Activated CD4-positive, CD25-positive, alpha-beta regulatory T cell (primary cell): ENCODE results near the gene RPS21.

ENCODE experiments used
- DNase-seq, 4 experiments: peaks; one replicate each; lab custom pipeline; 2025; lab: John Stamatoyannopoulos, UW

The RPS21 gene

DNA sequence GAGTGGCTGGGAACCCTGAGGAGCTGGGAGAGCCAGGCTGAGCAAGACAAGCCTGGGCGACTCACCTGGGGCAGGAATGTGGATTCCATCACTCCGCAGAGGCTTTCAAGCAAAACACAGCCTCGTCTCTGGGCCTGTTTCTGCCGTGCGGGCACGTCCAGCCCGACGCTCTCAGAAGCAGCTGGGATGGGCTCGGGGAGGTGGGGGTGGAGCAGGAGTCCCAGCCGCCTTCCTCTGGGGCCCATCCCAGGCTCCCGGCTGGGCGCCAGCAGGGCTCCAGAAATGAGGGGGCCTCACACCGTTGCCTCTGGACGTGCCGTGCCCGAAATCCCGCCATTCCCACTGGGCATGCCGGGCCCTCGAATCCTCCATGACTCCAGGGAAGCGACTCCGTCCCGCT is 8.7 kb upstream of the RPS21 start:
- no peak for DNase-seq

DNA sequence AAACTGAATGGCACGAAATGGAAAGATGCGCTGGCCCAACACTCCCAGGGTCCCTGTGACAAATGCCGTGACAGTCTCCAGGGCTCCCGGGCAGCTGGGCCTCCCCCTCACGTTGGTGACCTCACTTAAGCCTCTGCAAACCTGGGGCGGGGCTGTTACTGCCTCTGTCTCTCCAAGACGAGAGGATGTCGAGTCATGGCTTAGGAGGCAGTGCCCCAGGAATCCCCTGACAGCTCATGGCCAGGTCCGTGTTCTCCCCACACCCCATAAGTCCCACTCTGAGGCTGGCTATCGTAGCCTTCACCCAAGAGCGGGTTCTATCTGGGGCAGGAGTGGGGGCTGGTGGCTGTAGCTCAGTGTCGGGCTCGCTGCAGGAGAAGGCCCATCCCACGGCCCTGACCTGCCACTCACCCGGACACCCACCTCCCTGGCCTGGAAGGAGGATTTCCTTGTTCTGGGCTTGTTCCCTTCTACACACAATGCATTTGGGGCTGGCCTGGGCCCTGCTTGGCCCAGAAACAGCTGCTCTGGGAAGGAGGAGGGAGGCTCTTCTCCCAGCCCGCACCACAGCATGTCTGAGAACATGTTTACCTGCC is 5.6 kb upstream of the RPS21 start:
- DNase-seq, result no peak

DNA sequence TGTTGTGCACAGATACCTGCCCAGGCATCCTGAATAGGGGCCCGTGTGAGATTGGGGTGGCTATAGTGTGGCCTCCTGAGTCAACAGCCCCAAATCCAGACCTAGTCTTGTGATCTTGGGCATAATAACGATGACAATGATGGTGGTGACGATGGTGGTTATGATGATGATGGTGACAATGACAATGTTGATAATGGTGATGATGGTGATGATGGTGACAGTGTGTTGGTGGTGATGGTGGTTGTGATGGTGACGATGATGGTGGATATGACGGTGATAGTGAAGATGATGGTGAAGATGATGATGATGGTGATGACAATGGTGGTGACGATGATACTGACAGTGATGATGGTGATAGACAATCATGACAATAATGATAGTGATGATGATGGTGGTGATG is 5.1 kb upstream of the RPS21 start:
- DNase-seq, result no peak

DNA sequence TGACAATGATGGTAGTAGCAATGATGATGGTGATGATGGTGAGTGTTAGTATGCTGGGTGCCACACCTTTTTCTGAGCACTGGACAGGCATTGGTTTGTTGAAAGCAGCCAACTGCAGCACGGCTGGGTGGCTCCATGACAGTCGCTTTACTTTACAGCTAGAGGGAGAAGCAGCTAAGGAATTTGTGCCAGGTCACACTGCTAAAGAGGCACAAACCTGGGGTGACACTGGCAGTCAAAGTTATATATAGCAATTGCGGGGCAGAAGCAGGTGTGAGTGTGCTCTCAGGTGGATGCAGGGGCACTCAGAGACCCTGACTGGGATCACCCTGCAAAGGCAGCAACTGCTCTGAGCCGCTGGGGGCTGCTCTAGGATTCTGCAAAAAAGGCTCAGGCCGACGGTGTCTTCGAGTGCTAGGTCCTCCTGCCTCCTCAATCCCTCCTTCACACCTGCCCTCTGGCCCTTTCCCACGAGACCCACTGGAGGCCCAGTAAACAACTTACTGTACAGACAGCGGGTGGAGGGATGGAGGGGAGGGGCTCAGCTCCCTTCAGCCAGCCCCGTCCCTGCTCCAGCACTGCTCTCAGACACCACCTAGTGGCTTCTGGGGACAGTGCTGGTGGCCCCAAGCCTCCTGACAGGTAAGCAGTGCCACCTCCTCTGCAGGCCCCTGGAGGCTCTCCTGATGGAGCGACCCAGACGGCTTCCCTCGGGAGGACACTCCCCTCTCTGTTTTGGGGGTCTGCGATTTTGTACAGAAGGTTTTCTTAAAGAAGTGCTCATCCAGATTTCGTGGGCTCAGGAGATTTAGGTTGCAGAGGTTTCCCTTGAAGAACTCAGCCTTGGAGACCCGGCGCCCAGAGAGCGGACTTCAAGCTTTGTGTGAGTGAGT is 4.4 kb upstream of the RPS21 start:
- peak; percentile 41 to 61 (median 53) for DNase-seq

DNA sequence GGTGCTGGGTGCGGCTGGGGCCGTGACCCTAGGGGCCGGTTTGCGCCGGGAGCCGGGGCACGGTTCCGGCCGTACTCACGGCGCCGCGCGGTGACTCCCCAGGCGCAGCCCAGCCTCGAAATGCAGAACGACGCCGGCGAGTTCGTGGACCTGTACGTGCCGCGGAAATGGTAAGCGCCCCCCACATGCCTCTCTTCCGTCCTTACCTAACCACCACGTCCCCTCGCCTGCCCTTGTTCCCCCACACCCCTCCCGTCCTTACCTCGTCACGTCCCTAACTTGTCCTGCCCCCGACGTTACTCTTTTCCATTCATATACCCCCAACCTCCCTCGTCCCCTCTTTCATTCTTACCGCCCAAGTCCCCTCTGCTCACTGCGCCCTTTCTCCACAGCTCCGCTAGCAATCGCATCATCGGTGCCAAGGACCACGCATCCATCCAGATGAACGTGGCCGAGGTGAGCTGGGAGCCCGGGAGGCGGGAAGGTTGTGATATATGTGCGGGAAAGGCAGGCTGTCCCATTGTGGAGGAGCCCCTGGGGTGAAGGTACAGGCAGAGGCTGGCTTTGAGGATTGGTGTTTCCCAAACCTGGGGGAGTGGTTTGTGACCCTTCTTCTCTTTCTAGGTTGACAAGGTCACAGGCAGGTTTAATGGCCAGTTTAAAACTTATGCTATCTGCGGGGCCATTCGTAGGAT is 463 bp downstream of the RPS21 start:
- no peak for DNase-seq

DNA sequence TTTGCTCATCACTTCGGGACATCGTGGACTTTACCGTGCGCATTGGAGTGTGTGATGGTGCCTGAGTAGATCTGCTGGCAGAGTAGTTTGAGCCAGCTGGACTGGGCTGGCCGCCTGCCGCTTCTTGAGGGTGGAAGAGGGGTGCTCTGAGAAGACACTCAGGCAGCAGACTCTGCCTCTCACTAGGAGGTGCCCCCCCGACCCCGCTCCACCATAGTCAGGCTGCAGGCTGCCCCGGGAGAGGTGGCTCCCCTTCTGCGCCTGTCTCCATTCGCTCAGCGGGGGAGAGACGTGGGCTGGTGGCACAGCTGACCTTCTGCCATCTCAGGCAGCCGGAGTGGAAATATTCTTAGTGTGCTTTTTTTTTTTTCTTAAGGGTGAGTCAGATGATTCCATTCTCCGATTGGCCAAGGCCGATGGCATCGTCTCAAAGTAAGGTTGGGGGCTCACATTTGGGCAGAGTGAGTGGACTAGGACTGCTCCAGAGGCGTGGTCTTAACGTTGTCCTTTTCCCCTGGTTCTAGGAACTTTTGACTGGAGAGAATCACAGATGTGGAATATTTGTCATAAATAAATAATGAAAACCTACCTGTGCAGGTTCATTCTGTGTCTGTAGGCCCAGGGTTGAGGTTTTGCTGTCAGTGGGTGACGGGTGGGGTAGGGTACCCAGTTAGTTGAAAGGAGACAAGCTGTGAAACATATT is 1.2 kb downstream of the RPS21 start:
- DNase-seq, result no peak

DNA sequence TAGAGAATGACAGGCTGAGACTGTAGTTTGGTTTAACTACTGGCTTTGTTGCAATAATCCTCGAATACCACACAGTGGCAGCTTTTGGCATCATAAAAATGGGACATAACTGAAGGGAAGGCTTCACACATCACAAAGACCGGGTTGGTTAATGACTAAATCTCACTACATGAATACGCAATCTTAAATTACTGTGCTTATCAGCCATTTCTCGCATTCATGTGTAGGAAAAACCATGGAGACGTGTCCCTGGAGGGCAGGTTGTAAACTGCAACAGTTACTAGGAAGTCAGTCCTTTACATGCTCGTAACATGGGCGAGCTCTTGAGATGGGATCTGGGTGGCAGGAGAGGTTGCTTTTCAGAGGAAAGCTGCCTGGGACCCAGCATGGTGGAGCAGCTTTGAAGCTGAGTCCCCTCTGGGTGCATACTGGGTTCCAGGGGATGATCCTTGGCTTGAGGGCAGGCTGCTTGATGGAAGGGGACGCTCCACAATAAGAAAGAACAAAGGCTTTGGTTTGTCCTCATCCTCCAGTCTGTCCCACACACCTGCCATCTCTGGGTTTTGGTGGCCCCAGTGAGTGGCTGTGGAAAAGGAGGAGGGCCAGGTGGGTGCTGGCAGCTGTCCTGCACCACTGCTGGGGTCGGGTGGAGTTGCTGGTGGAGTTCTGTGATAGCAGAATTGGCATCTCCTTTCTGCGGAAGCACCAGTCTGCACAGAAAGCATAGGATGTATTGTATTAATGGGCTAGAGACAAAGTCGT is 2.1 kb downstream of the RPS21 start:
- no peak for DNase-seq

DNA sequence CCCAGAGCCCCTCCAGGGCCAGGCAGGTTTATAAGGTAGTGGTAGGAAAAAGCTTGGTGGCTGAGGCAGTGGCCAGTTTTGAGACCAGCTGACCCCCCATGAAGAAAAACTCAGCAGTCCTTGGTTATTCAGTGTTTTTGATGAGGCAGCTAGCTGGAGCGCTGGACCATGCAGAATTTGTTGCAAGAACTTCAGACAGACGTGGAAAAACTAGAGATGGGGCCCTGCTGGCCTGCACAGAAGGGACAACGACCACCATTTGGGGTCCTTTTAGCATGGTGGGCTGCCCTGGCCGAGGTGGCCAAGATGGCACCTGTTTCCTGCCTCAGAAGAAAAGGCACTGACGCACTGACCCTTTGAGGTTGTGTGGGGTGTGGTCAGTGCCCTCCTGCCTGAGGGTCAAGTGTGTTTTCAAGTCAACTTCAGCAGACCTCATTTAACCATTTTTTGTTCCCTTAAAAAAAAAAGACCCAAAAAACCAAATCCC is 2.7 kb downstream of the RPS21 start:
- no peak for DNase-seq

DNA sequence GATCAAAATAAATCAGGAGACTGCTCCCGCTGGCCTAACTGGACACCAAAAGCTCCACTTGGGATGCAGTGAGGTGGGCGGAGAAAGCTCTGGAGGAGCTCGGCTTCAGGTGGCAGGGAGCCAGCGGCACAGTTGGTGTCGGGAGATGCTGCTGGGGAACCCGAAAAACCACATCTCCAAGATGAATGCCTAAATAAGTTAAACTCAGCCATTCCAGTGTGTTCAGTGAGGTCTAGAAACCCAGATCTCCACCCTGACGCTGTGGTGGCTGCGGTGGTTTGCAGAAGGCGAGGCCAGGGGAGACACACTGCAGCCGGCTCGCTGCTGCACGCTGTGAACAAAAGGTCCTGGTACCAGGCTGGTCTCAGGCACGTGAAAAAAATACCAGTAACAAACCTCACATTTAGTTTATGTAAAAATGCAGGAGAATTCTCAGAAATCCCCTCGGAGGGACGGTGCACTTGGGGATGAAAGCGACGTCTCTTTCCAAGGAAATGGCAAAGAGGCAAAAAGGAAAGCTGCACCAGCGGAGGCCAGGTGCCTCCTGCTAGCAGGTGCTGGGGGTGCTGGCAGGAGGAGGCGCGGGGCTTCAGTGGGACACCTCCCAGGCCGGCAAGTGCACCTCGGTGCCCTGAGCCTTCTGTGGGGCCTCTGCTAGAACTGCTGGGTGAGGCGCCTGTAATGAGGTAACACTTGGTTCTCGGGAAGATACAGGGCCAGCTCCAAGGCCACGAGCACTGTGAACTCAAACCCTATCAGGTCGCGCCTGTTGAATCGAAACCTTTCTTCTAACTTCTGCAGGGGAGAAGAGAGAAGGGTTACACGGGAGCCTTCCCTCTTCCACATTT is 3.6 kb downstream of the RPS21 start:
- no peak for DNase-seq

DNA sequence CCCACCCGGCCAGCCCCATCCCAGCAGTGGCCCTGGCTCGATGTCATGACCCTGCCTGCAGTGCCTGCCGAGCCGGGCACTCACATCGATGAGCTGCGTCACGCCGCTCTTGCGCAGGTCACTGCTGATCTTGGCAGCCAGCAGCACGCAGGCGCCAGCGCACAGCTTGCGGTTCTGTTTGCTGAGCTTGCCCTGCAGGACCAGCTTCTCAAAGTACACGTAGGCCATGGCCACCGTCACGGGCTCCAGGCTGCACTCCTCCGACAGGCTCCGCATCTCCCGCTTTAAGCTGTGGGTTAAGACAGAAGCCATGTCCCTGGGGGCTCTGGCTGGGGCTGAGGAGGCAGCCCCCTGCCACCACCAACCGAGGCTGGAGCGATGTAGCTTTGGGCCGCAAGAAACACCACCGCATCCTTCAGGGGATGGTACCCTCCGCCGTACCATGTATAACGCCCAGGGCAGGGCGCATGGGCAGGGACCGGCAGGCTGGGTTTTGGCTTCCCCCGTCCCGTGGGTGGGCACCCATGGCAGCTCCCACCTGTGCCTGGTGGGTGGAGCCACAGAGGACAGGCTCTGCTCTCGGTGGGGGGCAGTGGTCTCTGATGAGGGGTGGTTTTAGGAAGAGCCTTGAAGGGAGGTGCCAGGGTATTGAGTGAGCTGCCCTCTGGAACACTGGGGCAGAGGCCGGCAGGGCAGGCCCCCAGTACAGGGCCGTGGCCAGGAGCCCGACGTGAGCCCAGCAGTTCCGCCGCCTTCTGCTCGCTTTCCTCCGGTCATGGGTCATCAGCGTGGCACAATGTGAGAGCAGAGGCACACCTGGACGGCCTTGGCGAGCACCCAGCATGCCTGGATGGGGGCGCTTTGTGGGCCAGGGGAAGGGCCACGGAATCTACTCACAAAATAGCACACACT is 4.5 kb downstream of the RPS21 start:
- DNase-seq, result no peak

DNA sequence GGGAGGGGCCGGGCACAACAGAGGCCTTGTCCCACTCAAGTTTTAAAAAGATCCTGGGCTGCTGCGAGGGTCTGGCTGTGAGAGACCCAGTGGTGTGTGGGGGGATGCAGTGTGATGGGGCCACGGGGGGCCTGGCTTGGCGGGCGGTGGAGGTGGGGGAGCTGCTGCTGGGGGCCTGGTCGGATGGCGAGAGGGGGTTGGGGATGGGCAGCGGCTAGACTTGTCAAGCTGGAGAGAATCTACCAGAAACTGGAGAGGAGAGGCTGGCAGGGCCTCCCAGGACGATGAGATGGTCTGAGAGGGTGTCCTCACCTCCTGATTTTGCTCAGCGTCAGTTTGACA is 5.1 kb downstream of the RPS21 start:
- no peak for DNase-seq

DNA sequence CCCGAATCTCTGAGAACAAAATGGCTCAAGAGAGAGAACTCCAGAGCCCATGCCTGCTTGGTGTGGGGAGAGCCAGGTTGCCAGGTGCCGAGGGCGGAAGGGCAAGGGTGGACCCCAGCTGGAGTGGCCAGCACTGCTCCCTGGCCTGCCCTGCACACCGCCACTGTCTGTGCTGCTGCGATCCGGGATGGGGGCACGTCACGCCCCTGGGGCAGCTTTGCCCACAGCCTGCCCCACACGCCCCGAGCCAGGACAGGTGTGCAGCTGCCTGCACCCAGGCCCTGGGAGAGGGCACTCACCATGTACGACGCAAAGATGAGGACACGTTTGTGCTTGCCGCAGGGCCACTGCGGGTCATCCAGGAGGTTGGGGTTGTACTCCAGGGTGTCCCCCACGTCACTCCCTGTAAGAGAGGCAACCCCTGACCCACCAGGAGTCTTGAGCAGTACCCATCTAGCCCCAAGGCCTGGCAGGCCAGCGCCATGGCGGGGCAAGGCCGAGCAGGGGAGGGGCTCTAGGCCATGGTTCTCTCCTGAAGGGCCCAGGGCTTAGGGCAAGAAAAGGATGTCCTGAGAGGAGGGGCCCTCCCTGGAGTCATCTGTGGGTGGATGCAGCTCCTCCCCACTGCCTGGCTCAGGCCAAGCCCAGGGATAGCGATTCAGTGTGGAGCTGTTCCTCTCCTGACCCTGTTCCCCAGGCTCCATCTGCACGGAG is 5.9 kb downstream of the RPS21 start:
- DNase-seq, result no peak

DNA sequence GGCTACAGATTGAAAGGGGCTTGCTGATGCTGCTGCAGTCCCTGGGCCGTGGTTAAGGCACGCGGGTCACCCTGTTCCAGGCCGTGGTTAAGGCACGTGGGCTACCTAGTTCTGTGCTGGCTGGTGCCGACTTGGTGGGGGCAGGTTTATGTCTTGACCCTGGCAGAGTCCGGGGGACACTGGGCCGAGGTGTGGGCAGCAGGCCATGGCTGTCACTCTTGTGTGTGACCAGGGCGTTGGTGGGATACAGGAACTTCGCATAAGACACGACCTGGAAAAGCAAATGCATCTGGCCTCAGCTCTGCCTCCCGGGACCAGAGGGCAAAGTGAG is 6.4 kb downstream of the RPS21 start:
- DNase-seq, result no peak

DNA sequence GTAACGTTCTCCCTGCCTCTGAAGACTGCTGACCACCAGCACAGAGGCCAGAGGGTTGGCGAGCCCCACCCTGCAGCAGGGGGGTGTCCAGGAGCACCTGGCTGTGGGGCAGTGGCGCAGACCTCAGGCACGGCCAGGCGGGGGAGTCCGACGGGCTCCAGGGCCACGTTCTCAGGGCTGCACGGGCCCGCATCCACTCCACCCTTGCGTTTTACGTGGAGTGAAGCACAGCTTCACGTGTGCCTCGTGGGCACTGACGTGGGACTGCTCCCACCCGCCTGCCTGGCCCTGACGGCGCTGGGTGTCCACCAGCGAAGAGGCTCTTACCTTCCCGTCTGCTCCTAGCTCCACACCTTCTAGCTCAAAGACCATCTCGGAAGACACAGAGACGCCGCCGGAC is 6.9 kb downstream of the RPS21 start:
- no peak for DNase-seq

DNA sequence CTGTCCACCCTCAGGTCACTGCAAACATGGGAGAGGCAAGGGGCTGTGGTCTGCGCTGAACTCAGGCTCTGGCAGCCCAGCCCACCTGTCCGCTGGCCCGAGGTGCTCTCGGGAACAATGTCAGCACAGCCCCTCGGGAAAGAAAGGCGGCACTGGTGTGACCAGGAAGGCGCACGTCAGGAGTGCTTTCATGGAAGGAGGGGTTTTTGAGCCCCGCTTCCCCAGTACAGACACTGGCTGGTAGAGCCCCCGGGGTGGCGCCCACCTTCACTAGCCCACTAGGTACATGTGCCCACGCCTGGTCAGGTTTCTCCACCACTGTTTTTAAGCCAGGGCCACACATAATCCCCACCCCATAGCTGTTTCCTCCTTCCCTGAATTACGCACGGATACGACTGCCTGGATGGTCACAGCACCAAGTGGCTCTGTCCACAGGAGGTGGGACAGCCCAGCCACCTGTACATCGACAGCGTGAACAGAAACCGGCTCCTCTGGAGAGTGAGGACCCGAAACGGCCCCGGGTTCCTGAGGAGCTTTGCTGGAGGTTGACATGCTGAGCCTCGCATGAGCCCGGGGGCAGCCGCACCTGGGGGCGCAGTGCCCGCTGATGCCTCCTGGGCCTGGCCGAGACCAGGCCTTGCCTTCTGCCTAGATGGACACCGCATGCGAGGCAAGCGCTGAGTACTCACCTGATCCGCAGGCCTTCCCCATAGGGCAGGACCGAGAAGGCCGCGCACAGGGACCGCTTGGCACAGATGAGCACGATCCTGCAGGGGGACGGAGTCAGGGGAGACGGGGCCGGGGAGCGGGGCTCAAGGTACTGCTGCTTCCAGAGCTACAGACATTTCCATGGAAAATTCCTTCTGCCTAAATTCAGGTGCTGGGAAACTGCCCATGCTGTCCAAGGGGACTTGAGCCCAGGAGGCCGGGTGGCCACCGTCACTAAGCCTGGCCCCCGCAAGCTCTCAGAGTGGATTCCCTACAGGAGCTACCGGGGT is 7.6 kb downstream of the RPS21 start:
- DNase-seq, result no peak

DNA sequence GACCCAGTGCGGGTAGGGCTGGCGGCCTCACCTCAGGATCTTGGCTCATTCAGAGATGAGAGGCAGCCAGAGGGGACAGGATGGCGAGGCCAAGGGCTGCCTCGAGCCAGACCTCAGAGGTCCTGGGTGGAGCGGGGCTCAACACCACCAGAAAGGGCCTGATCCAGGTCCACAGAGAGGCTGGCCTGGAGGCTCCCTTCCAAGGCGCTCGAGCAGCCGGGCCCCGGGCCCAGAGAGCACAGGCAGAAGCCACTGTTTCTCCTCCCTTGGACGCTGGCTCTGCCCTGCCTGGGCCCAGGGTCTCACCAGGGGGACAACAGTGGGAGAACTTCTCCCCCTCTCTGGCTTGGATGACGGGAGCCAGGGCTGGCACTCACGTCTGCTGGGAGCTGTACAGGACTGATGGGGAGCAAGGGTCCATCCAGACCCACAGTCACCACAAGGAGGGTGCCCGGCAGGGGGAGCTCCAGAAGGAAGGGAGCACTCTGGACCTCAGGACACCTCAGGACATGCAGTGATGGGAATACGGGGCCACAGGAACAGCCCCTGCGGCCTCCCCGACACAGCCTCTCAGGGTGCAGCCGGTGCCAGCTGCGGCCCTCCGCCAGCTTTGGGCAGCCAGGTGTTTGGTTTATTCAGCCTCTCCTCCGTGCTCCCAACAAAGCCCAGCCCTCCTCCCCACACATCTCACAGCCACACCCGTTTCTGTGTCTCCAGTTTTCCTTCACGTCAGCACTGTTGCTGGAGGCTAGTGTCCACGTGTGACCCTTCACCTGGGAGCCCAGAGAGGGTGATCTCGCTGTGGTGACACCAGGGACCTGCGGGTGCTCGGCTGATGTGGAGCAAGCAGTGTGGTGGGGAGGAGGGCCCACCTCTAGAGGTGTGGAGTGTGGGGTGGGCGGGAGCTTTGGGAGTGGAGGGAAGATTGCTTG is 8.7 kb downstream of the RPS21 start:
- DNase-seq, result no peak
